Endothelial cell of hepatic sinusoid (primary cell): ENCODE data around the gene SWT1.
"Not testable (repeated sequence)": the region's sequence is repeated elsewhere in the genome, so short reads cannot be mapped to it uniquely, and the experiment has no call there.

ENCODE experiments used
- in situ Hi-C: cut with HindIII; loops from 2 replicates; pipeline ENCODE4 v1.10.0; 2017; ENCODE audit warnings: low sequenced_read_pairs

SWT1 gene

GRCh38 chr1:185239861-185240260, 82.9 kb downstream of the SWT1 start:
- in situ Hi-C loops, result no loop called here

- in situ Hi-C loops, result no loop called here
Observed at GRCh38 chr1:185241127-185241526, 84.2 kb downstream of the SWT1 start.

GRCh38 chr1:185244015-185244747, 87.2 kb downstream of the SWT1 start:
- in situ Hi-C loops, result no loop called here

- in situ Hi-C loops, result no loop called here
Observed at GRCh38 chr1:185245466-185245865, 88.5 kb downstream of the SWT1 start.

GRCh38 chr1:185249563-185249962, 92.6 kb downstream of the SWT1 start:
- in situ Hi-C loops, result no loop called here

GRCh38 chr1:185250063-185250462, 93.1 kb downstream of the SWT1 start:
- in situ Hi-C loops, result no loop called here

GRCh38 chr1:185251928-185252327, 95.0 kb downstream of the SWT1 start:
- in situ Hi-C loops, result not testable (repeated sequence)

GRCh38 chr1:185252404-185252803, 95.4 kb downstream of the SWT1 start:
- in situ Hi-C loops, result not testable (repeated sequence)

- in situ Hi-C loops, result not testable (repeated sequence)
Observed at GRCh38 chr1:185255595-185255994, 98.6 kb downstream of the SWT1 start.

- in situ Hi-C loops, result not testable (repeated sequence)
Observed at GRCh38 chr1:185257116-185257949, 100.4 kb downstream of the SWT1 start.

GRCh38 chr1:185257950-185258208, 100.9 kb downstream of the SWT1 start:
- in situ Hi-C loops, result no loop called here

- in situ Hi-C loops, result no loop called here
Observed at GRCh38 chr1:185258676-185259075, 101.7 kb downstream of the SWT1 start.

- in situ Hi-C loops, result no loop called here
Observed at GRCh38 chr1:185260611-185261010, 103.6 kb downstream of the SWT1 start.

- in situ Hi-C loops, result no loop called here
Observed at GRCh38 chr1:185262151-185262550, 105.2 kb downstream of the SWT1 start.

- in situ Hi-C loops, result no loop called here
Observed at GRCh38 chr1:185263292-185263691, 106.3 kb downstream of the SWT1 start.

GRCh38 chr1:185263780-185264179, 106.8 kb downstream of the SWT1 start:
- in situ Hi-C loops, result no loop called here

- in situ Hi-C loops, result no loop called here
Observed at GRCh38 chr1:185265314-185265713, 108.3 kb downstream of the SWT1 start.

GRCh38 chr1:185267301-185267700, 110.3 kb downstream of the SWT1 start:
- in situ Hi-C loops, result no loop called here

- in situ Hi-C loops, result no loop called here
Observed at GRCh38 chr1:185267701-185268100, 110.7 kb downstream of the SWT1 start.

GRCh38 chr1:185268352-185268751, 111.4 kb downstream of the SWT1 start:
- in situ Hi-C loops, result no loop called here

- in situ Hi-C loops, result no loop called here
Observed at GRCh38 chr1:185271921-185272320, 115.0 kb downstream of the SWT1 start.

- in situ Hi-C loops, result no loop called here
Observed at GRCh38 chr1:185279571-185279970, 122.6 kb downstream of the SWT1 start.
